Gastroesophageal sphincter (tissue), 3 donors: ENCODE measurements around the gene MXI1.

Source experiments
- CTCF ChIP-seq, 4 experiments: fragments of 200-600 bp in 2 of 4; fragments of 450-650 bp in 2 of 4; sonication (generic) in 1 of 4; IDR thresholded peaks; one replicate each; pipeline ENCODE4 v1.5.1; 2017 to 2019; ENCODE audit warnings: antibody characterized with exemption in 4 of 4, mild to moderate bottlenecking in 2 of 4, moderate library complexity in 2 of 4
- POLR2A ChIP-seq, 2 donors: fragments of 450-650 bp; IDR thresholded peaks; one replicate each; pipeline ENCODE4 v1.6.1; 2017; ENCODE audit warnings: antibody characterized with exemption in 2 of 2, mild to moderate bottlenecking in 2 of 2, moderate library complexity in 1 of 2
- POLR2AphosphoS5 ChIP-seq: sonication (generic); formaldehyde crosslinking; IDR thresholded peaks from one replicate; pipeline ENCODE4 v1.6.1; 2017; ENCODE audit warnings: antibody characterized with exemption

GRCh38 chr10:110216240-110216639 is 8.8 kb downstream of the MXI1 start:
- TF ChIP-seq POLR2A (IDR thresholded peaks at IDR 0.05) (no peak), CTCF (IDR thresholded peaks at IDR 0.05) (no peak), POLR2AphosphoS5 (no peak)
